T-helper 2 cell treated with Interferon-gamma antibody and Interleukin-4, amounts not matched to agents 5 μg/mL and 100 μg/mL, for 36 hours (primary cell): ENCODE results near the gene MYLK.

Experiments
- DNase-seq: peaks from one replicate; pipeline ENCODE4 v3.0.0; 2021; ENCODE audit warnings: low spot score
- H3K27ac Mint-ChIP-seq: one replicate; pipeline ENCODE4 v1.8.0; 2021; ENCODE audit warnings: mild to moderate bottlenecking, mixed read lengths
- H3K27me3 Mint-ChIP-seq: one replicate; pipeline ENCODE4 v1.8.0; 2021; ENCODE audit warnings: low read depth, mixed read lengths
- H3K36me3 Mint-ChIP-seq: one replicate; pipeline ENCODE4 v1.8.0; 2021; ENCODE audit warnings: low read depth, mixed read lengths
- H3K4me1 Mint-ChIP-seq: one replicate; pipeline ENCODE4 v1.8.0; 2021; ENCODE audit warnings: low read depth, mixed read lengths
- H3K4me3 Mint-ChIP-seq: one replicate; pipeline ENCODE4 v1.8.0; 2022; ENCODE audit warnings: mild to moderate bottlenecking, moderate library complexity, mixed read lengths
- H3K9me3 Mint-ChIP-seq: one replicate; pipeline ENCODE4 v1.8.0; 2021; ENCODE audit warnings: mixed read lengths

The MYLK gene

GRCh38 chr3:123832692-123833397 lies 51.3 kb downstream of the MYLK start:
- Mint-ChIP-seq H3K4me3 (no peak overlapping the region), H3K9me3 (peaks cover 17% of the 10 kb centered on the region), H3K4me1 (no peaks in the 10 kb centered on the region), H3K27me3 (no peaks in the 10 kb centered on the region), H3K36me3 (no peaks in the 10 kb centered on the region), H3K27ac (no peak overlapping the region)
- DNase-seq: no peak

DNA sequence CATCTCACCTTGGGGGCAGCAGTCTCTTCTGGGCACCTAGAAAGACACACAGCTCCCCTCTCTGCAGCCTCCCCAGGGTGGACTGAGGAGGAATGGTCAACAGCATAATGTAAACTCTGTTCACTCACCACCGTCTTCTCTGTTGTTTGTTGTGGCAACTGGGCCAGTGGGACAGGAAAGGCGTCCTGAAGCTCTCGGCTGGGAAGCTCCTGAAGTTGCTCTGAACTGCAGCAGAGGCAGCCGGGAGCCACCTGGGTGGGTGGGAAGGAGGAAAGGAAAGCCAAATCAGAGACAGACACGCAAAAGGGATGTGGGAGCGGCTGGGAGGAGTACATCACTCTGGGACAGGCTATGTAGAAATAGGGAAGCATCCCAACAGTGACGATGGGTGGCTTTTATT lies 52.7 kb downstream of the MYLK start:
- peaks cover 28% of the 10 kb centered on the region for H3K9me3 Mint-ChIP-seq
- H3K27ac Mint-ChIP-seq: no peak overlapping the region
- H3K36me3 Mint-ChIP-seq: no peaks in the 10 kb centered on the region
- H3K27me3 Mint-ChIP-seq: no peaks in the 10 kb centered on the region
- no peak overlapping the region for H3K4me3 Mint-ChIP-seq
- no peak for DNase-seq
- no peaks in the 10 kb centered on the region for H3K4me1 Mint-ChIP-seq

GRCh38 chr3:123821920-123822319 lies 62.2 kb downstream of the MYLK start:
- H3K27ac Mint-ChIP-seq: no peak overlapping the region
- DNase-seq: no peak
- H3K27me3 Mint-ChIP-seq: peaks cover 3% of the 10 kb centered on the region
- no peak overlapping the region for H3K4me3 Mint-ChIP-seq
- no peaks in the 10 kb centered on the region for H3K36me3 Mint-ChIP-seq
- H3K9me3 Mint-ChIP-seq: peaks cover 6% of the 10 kb centered on the region
- H3K4me1 Mint-ChIP-seq: no peaks in the 10 kb centered on the region

GRCh38 chr3:123819949-123820348 lies 64.2 kb downstream of the MYLK start:
- H3K9me3 Mint-ChIP-seq: no peaks in the 10 kb centered on the region
- H3K27ac Mint-ChIP-seq: no peak overlapping the region
- H3K36me3 Mint-ChIP-seq: no peaks in the 10 kb centered on the region
- no peaks in the 10 kb centered on the region for H3K4me1 Mint-ChIP-seq
- peaks cover 3% of the 10 kb centered on the region for H3K27me3 Mint-ChIP-seq
- no peak overlapping the region for H3K4me3 Mint-ChIP-seq
- DNase-seq: no peak

DNA sequence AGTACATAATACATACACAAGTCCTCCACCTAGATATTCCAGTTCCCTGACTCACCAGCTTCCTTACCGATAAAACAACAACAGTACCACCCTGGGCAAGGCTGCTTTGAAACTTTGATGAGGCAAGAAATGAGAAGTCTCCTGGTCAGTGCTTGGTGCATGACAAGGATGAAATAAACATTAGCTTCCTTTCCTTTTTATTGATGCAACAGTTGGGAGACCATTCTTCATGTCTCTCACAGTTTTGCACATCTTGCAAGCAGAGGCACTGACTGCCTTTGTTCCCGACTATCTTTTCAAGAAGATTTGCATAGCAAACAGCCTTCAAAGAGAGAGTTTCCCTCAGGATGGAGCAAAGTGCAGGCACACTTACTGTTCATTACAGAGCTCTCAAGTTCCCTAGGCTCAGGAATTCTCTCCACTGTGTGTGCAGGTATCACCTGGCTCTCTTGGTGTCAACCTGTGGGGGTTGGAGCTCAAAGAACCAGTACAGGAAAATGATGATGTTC lies 65.2 kb downstream of the MYLK start:
- no peak overlapping the region for H3K27ac Mint-ChIP-seq
- no peaks in the 10 kb centered on the region for H3K9me3 Mint-ChIP-seq
- no peak for DNase-seq
- peaks cover 3% of the 10 kb centered on the region for H3K27me3 Mint-ChIP-seq
- no peaks in the 10 kb centered on the region for H3K36me3 Mint-ChIP-seq
- no peak overlapping the region for H3K4me3 Mint-ChIP-seq
- H3K4me1 Mint-ChIP-seq: no peaks in the 10 kb centered on the region

DNA sequence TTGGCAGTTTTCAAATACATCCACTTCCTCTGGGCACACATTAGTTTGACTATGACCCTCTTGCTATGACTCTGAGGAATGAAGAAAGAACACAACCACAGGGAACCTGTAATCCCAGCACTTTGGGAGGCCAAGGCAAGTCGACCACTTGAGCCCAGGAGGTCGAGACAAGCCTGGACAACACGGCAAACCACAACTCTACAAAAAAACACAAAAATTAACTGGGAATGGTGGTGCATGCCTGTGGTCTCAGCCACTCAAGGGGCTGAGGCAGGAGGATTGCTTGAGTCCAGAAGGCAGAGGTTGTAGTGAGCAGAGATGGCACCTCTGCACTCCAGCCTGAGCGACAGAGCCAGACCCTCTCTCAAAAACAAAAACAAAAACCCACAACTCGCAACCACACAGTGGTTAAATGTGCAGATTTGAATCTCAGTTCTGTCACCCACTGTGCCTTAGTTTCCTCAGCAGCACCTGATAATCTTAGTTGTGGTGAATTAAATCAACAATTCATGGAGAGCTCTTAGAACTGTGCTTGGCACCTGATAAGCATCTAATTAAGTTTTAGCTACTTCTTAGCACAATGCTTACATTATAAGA lies 65.7 kb downstream of the MYLK start:
- Mint-ChIP-seq H3K9me3 (no peaks in the 10 kb centered on the region), H3K27ac (no peak overlapping the region), H3K27me3 (peaks cover 3% of the 10 kb centered on the region), H3K4me3 (no peak overlapping the region), H3K36me3 (no peaks in the 10 kb centered on the region), H3K4me1 (no peaks in the 10 kb centered on the region)
- no peak for DNase-seq

GRCh38 chr3:123817413-123817812 lies 66.7 kb downstream of the MYLK start:
- H3K27ac Mint-ChIP-seq: no peak overlapping the region
- no peaks in the 10 kb centered on the region for H3K4me1 Mint-ChIP-seq
- peaks cover 3% of the 10 kb centered on the region for H3K27me3 Mint-ChIP-seq
- no peak overlapping the region for H3K4me3 Mint-ChIP-seq
- H3K36me3 Mint-ChIP-seq: no peaks in the 10 kb centered on the region
- no peaks in the 10 kb centered on the region for H3K9me3 Mint-ChIP-seq
- no peak for DNase-seq

DNA sequence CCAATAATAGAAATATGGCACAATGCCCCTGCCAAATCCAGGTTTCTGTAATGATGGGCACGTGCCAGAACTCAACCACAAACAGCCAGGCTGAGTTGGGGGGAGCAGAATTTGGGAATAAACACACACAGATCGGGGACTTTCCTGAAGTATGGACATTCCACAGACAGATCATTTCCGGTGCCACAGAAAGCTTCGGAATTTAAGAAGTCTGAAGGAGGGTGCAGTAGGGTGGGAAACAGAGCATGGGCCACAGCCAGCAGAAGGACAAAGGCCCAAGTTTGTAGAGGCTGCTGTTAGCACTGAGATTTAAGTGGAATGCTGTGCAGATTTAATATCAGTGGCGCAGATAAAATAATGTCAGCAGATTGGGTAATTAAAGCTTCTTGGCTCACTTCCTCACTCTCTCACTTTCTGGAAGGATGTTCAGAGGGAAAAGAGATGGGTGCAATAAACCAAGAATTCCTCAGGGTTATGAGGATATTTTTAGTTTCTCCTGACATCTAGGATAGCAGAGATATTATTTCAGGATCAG lies 67.4 kb downstream of the MYLK start:
- H3K27me3 Mint-ChIP-seq: peaks cover 3% of the 10 kb centered on the region
- DNase-seq: no peak
- H3K4me3 Mint-ChIP-seq: no peak overlapping the region
- H3K4me1 Mint-ChIP-seq: no peaks in the 10 kb centered on the region
- no peak overlapping the region for H3K27ac Mint-ChIP-seq
- H3K36me3 Mint-ChIP-seq: no peaks in the 10 kb centered on the region
- H3K9me3 Mint-ChIP-seq: no peaks in the 10 kb centered on the region

- DNase-seq: no peak
- no peaks in the 10 kb centered on the region for H3K9me3 Mint-ChIP-seq
- H3K4me1 Mint-ChIP-seq: no peaks in the 10 kb centered on the region
- H3K36me3 Mint-ChIP-seq: no peaks in the 10 kb centered on the region
- H3K27ac Mint-ChIP-seq: no peak overlapping the region
- peaks cover 3% of the 10 kb centered on the region for H3K27me3 Mint-ChIP-seq
- H3K4me3 Mint-ChIP-seq: no peak overlapping the region
Measured at GRCh38 chr3:123815981-123816380, 68.2 kb downstream of the MYLK start.

DNA sequence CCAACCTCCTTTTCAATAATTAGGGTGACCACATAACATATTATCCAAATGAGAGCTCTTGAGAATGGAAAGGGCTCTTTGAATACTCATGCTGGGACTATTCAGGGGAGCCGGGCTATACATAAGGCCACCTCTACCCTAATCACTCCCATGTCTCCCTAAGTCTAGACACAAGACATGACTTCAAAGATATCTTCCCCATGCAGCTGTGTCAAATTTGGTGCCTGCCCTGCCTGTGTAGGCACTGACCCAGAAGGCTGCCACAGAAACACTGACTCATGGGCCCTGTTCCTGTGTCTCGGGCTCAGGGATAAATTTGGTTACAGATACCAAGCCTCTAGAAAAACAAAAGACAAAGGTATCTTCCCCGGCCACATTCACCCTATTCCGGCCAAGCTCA lies 70.3 kb downstream of the MYLK start:
- no peak overlapping the region for H3K27ac Mint-ChIP-seq
- no peak for DNase-seq
- no peaks in the 10 kb centered on the region for H3K27me3 Mint-ChIP-seq
- no peak overlapping the region for H3K4me3 Mint-ChIP-seq
- H3K4me1 Mint-ChIP-seq: no peaks in the 10 kb centered on the region
- H3K36me3 Mint-ChIP-seq: no peaks in the 10 kb centered on the region
- H3K9me3 Mint-ChIP-seq: no peaks in the 10 kb centered on the region

DNA sequence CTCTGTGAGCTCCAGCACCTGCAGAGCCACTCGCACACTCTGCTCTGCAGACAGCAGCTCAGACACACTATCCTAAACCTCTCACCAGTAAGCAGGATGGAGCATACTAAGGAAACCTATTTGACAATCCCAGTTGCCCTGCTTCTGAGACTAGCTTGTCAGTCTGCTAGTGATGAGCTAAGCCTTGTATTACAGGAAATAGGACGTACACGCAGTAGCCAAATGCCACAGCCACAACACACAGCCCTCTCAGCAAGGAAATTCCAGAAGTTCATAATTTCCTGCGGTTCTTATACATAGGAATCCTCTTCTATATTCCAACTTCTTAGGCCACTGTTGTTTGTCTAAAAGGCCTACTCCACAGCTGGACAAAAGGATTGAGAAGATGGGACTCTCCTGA lies 74.5 kb downstream of the MYLK start:
- Mint-ChIP-seq H3K36me3 (no peaks in the 10 kb centered on the region), H3K4me1 (no peaks in the 10 kb centered on the region), H3K9me3 (no peaks in the 10 kb centered on the region), H3K27ac (no peak overlapping the region), H3K4me3 (no peak overlapping the region), H3K27me3 (no peaks in the 10 kb centered on the region)
- DNase-seq: no peak

GRCh38 chr3:123808812-123809211 lies 75.3 kb downstream of the MYLK start:
- Mint-ChIP-seq H3K27ac (no peak overlapping the region), H3K4me1 (no peaks in the 10 kb centered on the region), H3K4me3 (no peak overlapping the region), H3K9me3 (no peaks in the 10 kb centered on the region), H3K36me3 (no peaks in the 10 kb centered on the region), H3K27me3 (no peaks in the 10 kb centered on the region)
- DNase-seq: no peak

DNA sequence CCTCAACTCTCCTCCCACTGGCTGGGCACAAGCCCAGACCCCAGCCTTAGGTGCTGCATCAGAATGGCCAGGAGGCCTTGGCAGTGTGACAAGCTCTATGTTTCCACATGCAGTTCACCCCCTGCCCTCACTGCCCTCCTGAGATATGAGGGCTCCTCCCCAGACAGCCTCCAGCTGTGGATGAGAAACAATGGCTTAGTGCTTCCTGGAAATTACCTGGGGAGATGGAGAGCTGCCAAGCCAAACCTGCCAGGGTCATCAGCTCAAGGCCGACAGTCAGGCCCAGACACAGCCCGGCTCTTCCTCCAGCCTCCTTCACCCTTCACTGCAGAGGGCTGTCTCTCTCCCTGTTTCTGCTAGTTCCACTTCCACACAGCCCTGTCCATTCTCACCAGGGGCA lies 76.3 kb downstream of the MYLK start:
- H3K9me3 Mint-ChIP-seq: no peaks in the 10 kb centered on the region
- no peak overlapping the region for H3K27ac Mint-ChIP-seq
- no peaks in the 10 kb centered on the region for H3K27me3 Mint-ChIP-seq
- no peak overlapping the region for H3K4me3 Mint-ChIP-seq
- DNase-seq: no peak
- H3K4me1 Mint-ChIP-seq: no peaks in the 10 kb centered on the region
- no peaks in the 10 kb centered on the region for H3K36me3 Mint-ChIP-seq

GRCh38 chr3:123805504-123805903 lies 78.6 kb downstream of the MYLK start:
- Mint-ChIP-seq H3K27me3 (no peaks in the 10 kb centered on the region), H3K9me3 (no peaks in the 10 kb centered on the region)

More at GRCh38 chr3:123805504-123805903, 78.6 kb downstream of the MYLK start:
- Mint-ChIP-seq H3K4me1 (no peaks in the 10 kb centered on the region), H3K36me3 (no peaks in the 10 kb centered on the region), H3K4me3 (no peak overlapping the region), H3K27ac (no peak overlapping the region)
- no peak for DNase-seq
